ENCODE measurements around the gene PRKACG.

- TF ChIP-seq GATA2 (IDR thresholded peaks at IDR 0.05; ENCODE audit: low read depth, low read length), result no peak
- TF ChIP-seq GATA3 (IDR thresholded peaks at IDR 0.05; ENCODE audit: low read depth, low read length), result no peak
Observed at GRCh38 chr9:69009708-69010107, 4.2 kb downstream of the PRKACG start.

Measured in SH-SY5Y (cell line).